GM18951 (cell line): ENCODE data around the gene LCE5A.

Source experiments
- POLR2A ChIP-seq: IDR thresholded peaks from 4 replicates; pipeline ENCODE4 v1.6.1; 2011; ENCODE audit warnings: mild to moderate bottlenecking; ENCODE audit not compliant: insufficient read length, insufficient read depth; ENCODE audit errors: extremely low read depth
- in situ Hi-C: fragments of 300-500 bp; cut with MboI; formaldehyde crosslinking; loops from one replicate; pipeline ENCODE4 v1.12.0; 2022; ENCODE audit warnings: low sequenced_read_pairs, mixed read lengths, inconsistent platforms; ENCODE audit not compliant: unreplicated experiment

LCE5A gene

GRCh38 chr1:152501704-152502103, 8.9 kb upstream of the LCE5A start:
- no peak for TF ChIP-seq POLR2A
- in situ Hi-C loops, result no loop called here

GRCh38 chr1:152502496-152503180, 8.0 kb upstream of the LCE5A start:
- in situ Hi-C loops, result no loop called here
- TF ChIP-seq POLR2A, result no peak

- in situ Hi-C loops, result no loop called here
- TF ChIP-seq POLR2A, result no peak
These were observed 5.5 kb upstream of the LCE5A start for GRCh38 chr1:152505083-152505482.

GRCh38 chr1:152506899-152507498, 3.6 kb upstream of the LCE5A start:
- TF ChIP-seq POLR2A, result no peak
- in situ Hi-C loops, result no loop called here

GRCh38 chr1:152511596-152511995, 993 bp downstream of the LCE5A start:
- in situ Hi-C loops, result no loop called here
- no peak for TF ChIP-seq POLR2A

GRCh38 chr1:152513081-152513480, 2.5 kb downstream of the LCE5A start:
- in situ Hi-C loops, result no loop called here

GRCh38 chr1:152514715-152515433, 4.3 kb downstream of the LCE5A start:
- TF ChIP-seq POLR2A, result no peak
- in situ Hi-C loops, result no loop called here

More at GRCh38 chr1:152513081-152513480, 2.5 kb downstream of the LCE5A start:
- TF ChIP-seq POLR2A, result no peak

GRCh38 chr1:152515434-152515783, 4.8 kb downstream of the LCE5A start:
- in situ Hi-C loops, result no loop called here
- no peak for TF ChIP-seq POLR2A

GRCh38 chr1:152516082-152516481, 5.5 kb downstream of the LCE5A start:
- in situ Hi-C loops, result no loop called here

GRCh38 chr1:152517237-152517811, 6.7 kb downstream of the LCE5A start:
- TF ChIP-seq POLR2A, result no peak
- in situ Hi-C loops, result no loop called here

More at GRCh38 chr1:152516082-152516481, 5.5 kb downstream of the LCE5A start:
- no peak for TF ChIP-seq POLR2A

- in situ Hi-C loops, result no loop called here
- TF ChIP-seq POLR2A, result no peak
These were observed 9.2 kb downstream of the LCE5A start for GRCh38 chr1:152519851-152520250.

- TF ChIP-seq POLR2A, result no peak
These were observed 10.0 kb downstream of the LCE5A start for GRCh38 chr1:152520561-152521090.

GRCh38 chr1:152525080-152525641, 14.6 kb downstream of the LCE5A start:
- TF ChIP-seq POLR2A, result no peak
- in situ Hi-C loops, result no loop called here

More at GRCh38 chr1:152520561-152521090, 10.0 kb downstream of the LCE5A start:
- in situ Hi-C loops, result no loop called here
